Memory B cell (primary cell): ENCODE data around the gene FAR2.

Experiments
- ATAC-seq: fragments of 150-1000 bp; cut with Tn5 transposase; 2 replicates; pipeline ENCODE4 v1.10.0; 2021; ENCODE audit warnings: low read depth, mild to moderate bottlenecking, moderate library complexity
- DNase-seq, 2 donors: peaks; one replicate each; pipeline ENCODE4 v3.0.0; 2022; ENCODE audit warnings: low spot score in 2 of 2
- H3K27ac Mint-ChIP-seq: one replicate; pipeline ENCODE4 v1.8.0; 2022; ENCODE audit warnings: mild to moderate bottlenecking, moderate library complexity, mixed read lengths
- H3K27me3 Mint-ChIP-seq: one replicate; pipeline ENCODE4 v1.8.0; 2022; ENCODE audit warnings: mixed read lengths
- H3K36me3 Mint-ChIP-seq: one replicate; pipeline ENCODE4 v1.8.0; 2022; ENCODE audit warnings: mild to moderate bottlenecking, mixed read lengths
- H3K4me1 Mint-ChIP-seq: one replicate; pipeline ENCODE4 v1.8.0; 2022; ENCODE audit warnings: mixed read lengths
- H3K4me3 Mint-ChIP-seq: one replicate; pipeline ENCODE4 v1.8.0; 2022; ENCODE audit warnings: mild to moderate bottlenecking, moderate library complexity, mixed read lengths
- H3K9me3 Mint-ChIP-seq: one replicate; pipeline ENCODE4 v1.8.0; 2022; ENCODE audit warnings: mixed read lengths

Gene FAR2

DNA sequence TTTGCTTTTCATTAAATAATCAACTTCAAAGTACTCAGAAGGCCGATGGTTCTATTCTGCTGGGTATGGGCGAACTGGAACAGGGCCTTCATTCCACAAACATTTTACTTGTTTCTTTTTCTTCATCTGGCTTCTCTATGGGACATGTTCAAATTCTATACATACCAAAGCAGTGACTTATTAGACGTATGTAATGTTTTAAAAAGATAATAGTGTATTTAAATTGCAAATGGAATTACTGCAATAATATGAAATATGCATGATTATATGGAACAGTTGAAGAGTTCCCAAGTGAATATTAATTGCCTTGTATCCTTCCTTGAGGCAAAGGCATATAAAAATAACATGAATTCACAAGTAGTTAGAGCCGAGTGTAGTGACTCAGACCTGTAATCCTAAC is 75.5 kb downstream of the FAR2 start:
- no peak overlapping the region for H3K4me3 Mint-ChIP-seq
- no peak overlapping the region for H3K27ac Mint-ChIP-seq
- no peak for ATAC-seq
- no peaks in the 10 kb centered on the region for H3K4me1 Mint-ChIP-seq
- peaks cover 3% of the 10 kb centered on the region for H3K9me3 Mint-ChIP-seq
- no peak for DNase-seq
- peaks cover 1% of the 10 kb centered on the region for H3K27me3 Mint-ChIP-seq
- H3K36me3 Mint-ChIP-seq = no peaks in the 10 kb centered on the region

DNA sequence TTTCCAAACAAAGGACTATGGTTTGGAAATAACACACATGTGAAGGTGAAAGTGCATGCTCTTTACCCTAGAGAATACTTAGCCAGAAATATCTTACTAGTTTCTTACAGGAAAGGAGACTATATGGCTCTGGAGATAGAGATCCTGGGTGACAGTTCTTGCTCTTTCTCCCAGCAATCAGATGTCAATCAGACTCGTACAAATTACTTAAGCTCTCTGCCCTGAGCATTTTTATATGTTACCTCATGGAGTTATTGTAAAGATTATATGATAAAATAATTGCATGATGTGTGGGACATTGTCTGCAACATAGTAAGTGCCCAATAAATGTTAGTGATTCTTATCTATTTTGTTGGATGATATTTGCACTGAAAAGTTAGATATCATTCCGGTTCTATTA is 76.8 kb downstream of the FAR2 start:
- Mint-ChIP-seq H3K4me1 (no peaks in the 10 kb centered on the region), H3K4me3 (no peak overlapping the region), H3K36me3 (no peaks in the 10 kb centered on the region), H3K27ac (no peak overlapping the region), H3K9me3 (peaks cover 3% of the 10 kb centered on the region), H3K27me3 (peaks cover 1% of the 10 kb centered on the region)
- no peak for DNase-seq
- ATAC-seq = no peak

GRCh38 chr12:29226616-29227015 is 77.5 kb downstream of the FAR2 start:
- Mint-ChIP-seq H3K27me3 (peaks cover 1% of the 10 kb centered on the region), H3K9me3 (peaks cover 3% of the 10 kb centered on the region), H3K4me1 (no peaks in the 10 kb centered on the region), H3K4me3 (no peak overlapping the region), H3K27ac (no peak overlapping the region), H3K36me3 (no peaks in the 10 kb centered on the region)
- ATAC-seq = no peak
- DNase-seq = no peak

DNA sequence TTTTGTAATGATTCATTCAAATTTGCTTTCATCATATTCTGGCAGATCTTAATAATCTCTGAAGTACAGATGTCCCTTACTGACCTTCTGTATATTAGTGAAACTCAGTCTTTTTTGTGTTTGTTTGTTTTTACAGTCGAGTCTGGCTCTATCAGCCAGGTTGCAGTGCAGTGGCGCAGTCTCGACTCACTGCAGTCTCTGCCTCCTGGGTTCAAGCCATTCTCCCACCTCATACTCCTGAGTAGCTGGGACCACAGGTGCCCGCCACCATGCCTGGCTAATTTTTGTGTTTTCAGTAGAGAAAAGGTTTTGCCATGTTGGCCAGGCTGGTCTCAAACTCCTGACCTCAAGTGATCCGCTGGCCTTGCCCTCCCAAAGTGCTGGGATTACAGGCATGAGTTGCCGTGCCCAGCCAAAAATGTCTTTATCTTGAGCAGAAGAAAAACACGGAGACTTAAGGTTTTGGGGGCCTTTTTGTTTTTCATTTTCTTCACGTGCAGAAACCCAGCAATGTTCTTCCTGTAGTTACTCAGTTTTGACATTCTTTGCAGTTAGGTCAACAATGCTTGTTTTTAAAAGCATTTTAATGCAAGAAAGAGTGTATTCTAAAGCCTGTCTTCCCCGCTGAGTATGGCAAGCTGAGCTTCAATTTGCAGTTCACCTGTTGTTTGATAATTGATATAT is 79.5 kb downstream of the FAR2 start:
- DNase-seq (no peak), ATAC-seq (no peak)
- no peaks in the 10 kb centered on the region for H3K4me1 Mint-ChIP-seq
- no peaks in the 10 kb centered on the region for H3K36me3 Mint-ChIP-seq
- H3K27ac Mint-ChIP-seq = no peak overlapping the region
- H3K4me3 Mint-ChIP-seq = no peak overlapping the region
- H3K27me3 Mint-ChIP-seq = peaks cover 1% of the 10 kb centered on the region
- no peaks in the 10 kb centered on the region for H3K9me3 Mint-ChIP-seq

GRCh38 chr12:29229158-29229505 is 80.1 kb downstream of the FAR2 start:
- no peaks in the 10 kb centered on the region for H3K4me1 Mint-ChIP-seq
- no peak for ATAC-seq
- H3K4me3 Mint-ChIP-seq = no peak overlapping the region
- H3K9me3 Mint-ChIP-seq = no peaks in the 10 kb centered on the region
- H3K27me3 Mint-ChIP-seq = peaks cover 1% of the 10 kb centered on the region
- H3K27ac Mint-ChIP-seq = no peak overlapping the region
- no peaks in the 10 kb centered on the region for H3K36me3 Mint-ChIP-seq
- DNase-seq = no peak

GRCh38 chr12:29229937-29230336 is 80.9 kb downstream of the FAR2 start:
- no peak for ATAC-seq

GRCh38 chr12:29230800-29231560 is 81.9 kb downstream of the FAR2 start:
- Mint-ChIP-seq H3K9me3 (no peaks in the 10 kb centered on the region), H3K4me3 (no peak overlapping the region), H3K36me3 (no peaks in the 10 kb centered on the region), H3K27ac (no peak overlapping the region), H3K27me3 (peaks cover 1% of the 10 kb centered on the region), H3K4me1 (no peaks in the 10 kb centered on the region)
- DNase-seq (no peak), ATAC-seq (no peak)

More at GRCh38 chr12:29229937-29230336, 80.9 kb downstream of the FAR2 start:
- DNase-seq = no peak
- no peaks in the 10 kb centered on the region for H3K4me1 Mint-ChIP-seq
- peaks cover 1% of the 10 kb centered on the region for H3K27me3 Mint-ChIP-seq
- no peaks in the 10 kb centered on the region for H3K36me3 Mint-ChIP-seq
- no peaks in the 10 kb centered on the region for H3K9me3 Mint-ChIP-seq
- no peak overlapping the region for H3K4me3 Mint-ChIP-seq
- H3K27ac Mint-ChIP-seq = no peak overlapping the region

GRCh38 chr12:29232086-29232485 is 83.0 kb downstream of the FAR2 start:
- H3K36me3 Mint-ChIP-seq = no peaks in the 10 kb centered on the region
- H3K4me1 Mint-ChIP-seq = no peaks in the 10 kb centered on the region
- DNase-seq = no peak
- no peaks in the 10 kb centered on the region for H3K27me3 Mint-ChIP-seq
- no peak overlapping the region for H3K27ac Mint-ChIP-seq
- no peaks in the 10 kb centered on the region for H3K9me3 Mint-ChIP-seq
- no peak overlapping the region for H3K4me3 Mint-ChIP-seq
- ATAC-seq = no peak

DNA sequence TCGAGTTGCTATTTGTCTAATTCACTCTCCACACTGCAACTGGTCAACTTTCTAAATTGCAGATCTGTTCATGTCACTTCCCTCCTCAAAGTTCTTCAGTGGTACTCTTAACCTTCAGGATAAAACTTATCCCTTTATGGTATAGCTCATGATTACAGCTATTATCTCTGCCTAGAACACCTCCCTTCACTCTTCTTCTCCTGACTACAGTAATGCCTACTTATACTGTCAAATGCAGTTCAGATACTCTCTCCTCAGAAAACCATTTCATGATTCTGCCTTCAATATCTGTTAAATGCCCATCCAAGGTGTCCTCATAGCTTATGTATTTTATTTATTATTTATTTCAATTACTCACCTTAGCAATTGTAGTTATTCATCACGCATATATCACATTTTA is 85.5 kb downstream of the FAR2 start:
- no peaks in the 10 kb centered on the region for H3K36me3 Mint-ChIP-seq
- no peak overlapping the region for H3K27ac Mint-ChIP-seq
- no peaks in the 10 kb centered on the region for H3K9me3 Mint-ChIP-seq
- ATAC-seq (no peak), DNase-seq (no peak)
- H3K27me3 Mint-ChIP-seq = no peaks in the 10 kb centered on the region
- no peak overlapping the region for H3K4me3 Mint-ChIP-seq
- no peaks in the 10 kb centered on the region for H3K4me1 Mint-ChIP-seq

GRCh38 chr12:29234965-29235626 is 86.0 kb downstream of the FAR2 start:
- Mint-ChIP-seq H3K9me3 (no peaks in the 10 kb centered on the region), H3K4me3 (no peak overlapping the region), H3K4me1 (no peaks in the 10 kb centered on the region), H3K27me3 (no peaks in the 10 kb centered on the region), H3K27ac (no peak overlapping the region), H3K36me3 (no peaks in the 10 kb centered on the region)
- no peak for ATAC-seq
- no peak for DNase-seq

- DNase-seq (no peak), ATAC-seq (no peak)
- no peaks in the 10 kb centered on the region for H3K36me3 Mint-ChIP-seq
- H3K9me3 Mint-ChIP-seq = no peaks in the 10 kb centered on the region
- H3K27me3 Mint-ChIP-seq = peaks cover 4% of the 10 kb centered on the region
- no peak overlapping the region for H3K27ac Mint-ChIP-seq
- no peak overlapping the region for H3K4me3 Mint-ChIP-seq
- H3K4me1 Mint-ChIP-seq = no peaks in the 10 kb centered on the region
These were observed 89.8 kb downstream of the FAR2 start for GRCh38 chr12:29238822-29239291.

DNA sequence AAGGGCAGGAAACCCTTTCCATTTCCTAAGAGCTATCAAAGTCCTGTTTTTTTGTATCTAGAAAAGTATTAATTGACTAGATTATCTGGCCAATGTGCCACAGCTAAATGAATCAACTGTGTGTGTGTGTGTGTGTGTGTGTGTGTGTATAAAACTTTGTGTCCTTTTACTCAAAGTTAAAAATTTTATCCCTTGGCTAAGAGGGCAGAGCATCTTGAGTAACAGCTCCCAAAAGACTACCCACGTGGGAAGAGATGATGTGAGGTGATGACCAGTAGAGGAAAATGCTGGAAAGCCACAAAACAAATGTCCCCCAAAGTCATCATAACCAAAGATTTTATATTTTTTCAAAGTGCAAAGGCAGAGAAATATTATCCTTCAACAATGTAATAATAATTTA is 90.3 kb downstream of the FAR2 start:
- H3K4me3 Mint-ChIP-seq = no peak overlapping the region
- H3K27ac Mint-ChIP-seq = no peak overlapping the region
- no peaks in the 10 kb centered on the region for H3K9me3 Mint-ChIP-seq
- ATAC-seq = no peak
- no peaks in the 10 kb centered on the region for H3K36me3 Mint-ChIP-seq
- no peaks in the 10 kb centered on the region for H3K4me1 Mint-ChIP-seq
- no peak for DNase-seq
- H3K27me3 Mint-ChIP-seq = peaks cover 4% of the 10 kb centered on the region

DNA sequence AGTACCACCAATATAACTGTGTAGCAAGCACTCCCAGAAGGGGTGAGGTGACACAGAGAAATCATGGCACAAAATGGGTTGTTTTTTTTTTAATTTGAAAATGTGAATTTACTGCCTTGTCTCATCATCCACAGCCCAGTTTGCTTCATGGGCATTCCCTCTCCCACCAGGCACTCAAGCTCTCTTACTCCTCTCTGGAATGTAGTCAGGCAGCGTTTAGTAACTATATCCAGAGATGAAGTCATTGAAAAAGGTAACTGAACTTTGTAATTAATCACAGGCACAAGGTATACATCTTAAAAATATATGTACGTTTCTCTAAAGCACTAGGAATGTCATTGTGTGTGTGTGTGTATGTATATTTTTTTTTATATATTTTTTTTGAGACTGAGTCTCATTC is 91.4 kb downstream of the FAR2 start:
- H3K4me1 Mint-ChIP-seq = no peaks in the 10 kb centered on the region
- no peak for ATAC-seq
- H3K9me3 Mint-ChIP-seq = no peaks in the 10 kb centered on the region
- H3K27me3 Mint-ChIP-seq = peaks cover 4% of the 10 kb centered on the region
- no peak overlapping the region for H3K4me3 Mint-ChIP-seq
- no peak for DNase-seq
- H3K27ac Mint-ChIP-seq = no peak overlapping the region
- no peaks in the 10 kb centered on the region for H3K36me3 Mint-ChIP-seq

DNA sequence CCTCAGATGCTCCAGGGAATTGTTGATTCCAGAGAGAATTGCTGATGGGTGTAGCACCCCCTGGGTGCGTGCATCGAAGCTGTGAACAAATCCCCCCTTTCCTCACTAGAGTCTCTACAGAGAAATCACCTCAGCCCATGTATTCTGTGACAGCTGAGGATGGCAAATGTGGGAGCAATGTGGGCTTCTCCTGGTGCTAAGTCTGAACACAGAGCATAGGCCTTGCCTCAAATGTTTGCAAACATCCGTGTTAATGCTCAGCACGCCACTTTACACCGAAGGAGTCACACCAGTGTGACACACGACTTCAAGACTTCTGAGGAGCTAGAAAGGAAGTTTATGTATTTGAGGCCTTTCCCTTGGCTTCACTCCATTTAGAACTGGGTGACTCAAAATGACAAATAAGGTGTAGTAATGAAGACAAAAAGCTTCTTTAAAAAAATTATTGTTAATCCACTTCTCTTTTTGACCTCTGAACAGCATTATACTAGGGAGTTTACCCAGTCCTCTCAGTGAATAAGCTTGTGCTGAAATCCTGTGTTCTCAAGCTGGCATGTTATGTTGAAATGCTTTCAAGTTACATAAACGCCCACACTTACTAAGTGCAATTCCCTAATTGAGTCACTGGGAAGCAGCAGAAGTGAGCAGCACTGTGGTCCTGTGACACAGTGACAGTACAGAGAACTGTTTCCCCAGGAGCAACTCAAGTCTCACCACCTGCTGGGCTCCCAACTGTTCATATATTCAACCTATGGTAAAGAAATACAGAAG is 92.9 kb downstream of the FAR2 start:
- H3K9me3 Mint-ChIP-seq = no peaks in the 10 kb centered on the region
- no peaks in the 10 kb centered on the region for H3K36me3 Mint-ChIP-seq
- DNase-seq (no peak), ATAC-seq (no peak)
- H3K4me3 Mint-ChIP-seq = no peak overlapping the region
- H3K27me3 Mint-ChIP-seq = peaks cover 4% of the 10 kb centered on the region
- no peak overlapping the region for H3K27ac Mint-ChIP-seq
- no peaks in the 10 kb centered on the region for H3K4me1 Mint-ChIP-seq
